ENCODE results near the gene FNTB. TPM values are rescaled to one million over a fixed set of nuclear protein-coding genes. Genes with fewer than 3 reads are reported as not detected.

Gene FNTB
- total RNA-seq, 1 donor from 2014 or later = 9.7 TPM

DNA sequence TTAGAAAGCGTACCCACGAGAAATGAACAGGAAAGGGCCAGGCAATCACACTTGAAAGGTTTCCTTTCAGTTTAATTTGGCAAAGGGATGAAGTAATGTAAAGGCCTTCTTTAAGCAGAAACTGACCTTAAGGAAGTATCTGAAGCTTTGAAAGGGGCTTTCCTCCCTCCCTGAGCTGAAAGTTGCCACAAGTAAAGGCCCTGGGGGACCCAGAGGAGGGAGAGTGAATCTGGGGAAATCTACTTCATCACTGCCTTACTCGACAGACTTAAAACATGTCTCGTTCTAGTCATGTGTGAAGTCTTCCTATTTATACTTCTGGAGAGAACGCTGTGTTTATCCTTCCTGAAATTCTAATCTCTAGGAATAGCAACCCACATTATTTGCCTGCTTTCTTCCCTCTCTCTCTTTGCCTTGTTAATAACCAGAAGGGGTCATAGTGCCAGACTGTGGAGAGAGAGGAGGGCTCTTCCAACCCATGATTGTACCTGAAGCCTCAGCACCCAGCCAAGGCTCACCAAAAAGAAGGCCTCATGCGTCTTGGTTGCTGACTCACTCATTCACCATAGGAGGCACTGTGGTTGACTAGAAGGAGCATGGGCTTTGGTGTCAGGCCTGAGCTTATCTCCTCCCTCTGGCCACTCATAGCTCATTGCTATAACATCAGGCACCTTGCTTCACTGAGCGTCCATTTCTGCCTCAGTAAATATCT, 33.9 kb upstream of the FNTB start:
- intact Hi-C loops (cut with micrococcal nuclease) = no loop called here

DNA sequence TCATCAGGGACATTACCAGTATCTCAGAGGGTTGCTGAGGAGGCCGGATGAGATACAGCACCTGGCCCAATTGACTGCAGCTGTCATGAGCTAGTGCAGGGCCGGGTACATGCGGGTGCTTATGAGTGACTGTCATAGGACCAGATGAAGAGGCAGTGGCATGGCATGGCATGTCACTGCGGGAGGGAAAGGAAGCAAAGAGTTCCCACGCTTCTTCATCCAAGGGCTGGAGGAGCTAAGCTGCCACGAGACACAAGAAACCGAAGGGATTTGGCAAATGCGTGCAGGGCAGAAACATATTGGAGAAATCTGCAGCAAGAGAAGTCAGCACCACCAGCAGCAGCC, 33.4 kb upstream of the FNTB start:
- intact Hi-C loops (cut with micrococcal nuclease) = no loop called here

DNA sequence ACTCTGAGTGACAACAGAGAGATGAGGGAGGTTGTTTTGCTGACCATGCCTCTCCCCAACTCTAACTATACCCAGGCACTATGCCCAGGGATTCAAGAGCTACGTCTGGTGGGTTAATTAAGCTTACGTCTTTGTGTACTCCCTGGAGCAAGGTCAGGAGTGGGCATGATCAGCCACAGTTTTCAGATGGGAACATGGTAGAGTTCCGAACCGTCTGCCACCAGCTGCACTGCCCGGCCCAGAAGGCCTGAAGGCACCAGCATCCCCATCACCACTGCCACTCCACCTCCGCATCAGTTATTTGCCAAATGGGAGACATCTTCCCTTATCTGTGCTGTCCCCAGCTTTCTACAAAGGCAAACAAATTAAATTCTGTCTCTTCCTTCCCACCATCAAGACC, 33.0 kb upstream of the FNTB start:
- intact Hi-C loops (cut with micrococcal nuclease) = no loop called here

DNA sequence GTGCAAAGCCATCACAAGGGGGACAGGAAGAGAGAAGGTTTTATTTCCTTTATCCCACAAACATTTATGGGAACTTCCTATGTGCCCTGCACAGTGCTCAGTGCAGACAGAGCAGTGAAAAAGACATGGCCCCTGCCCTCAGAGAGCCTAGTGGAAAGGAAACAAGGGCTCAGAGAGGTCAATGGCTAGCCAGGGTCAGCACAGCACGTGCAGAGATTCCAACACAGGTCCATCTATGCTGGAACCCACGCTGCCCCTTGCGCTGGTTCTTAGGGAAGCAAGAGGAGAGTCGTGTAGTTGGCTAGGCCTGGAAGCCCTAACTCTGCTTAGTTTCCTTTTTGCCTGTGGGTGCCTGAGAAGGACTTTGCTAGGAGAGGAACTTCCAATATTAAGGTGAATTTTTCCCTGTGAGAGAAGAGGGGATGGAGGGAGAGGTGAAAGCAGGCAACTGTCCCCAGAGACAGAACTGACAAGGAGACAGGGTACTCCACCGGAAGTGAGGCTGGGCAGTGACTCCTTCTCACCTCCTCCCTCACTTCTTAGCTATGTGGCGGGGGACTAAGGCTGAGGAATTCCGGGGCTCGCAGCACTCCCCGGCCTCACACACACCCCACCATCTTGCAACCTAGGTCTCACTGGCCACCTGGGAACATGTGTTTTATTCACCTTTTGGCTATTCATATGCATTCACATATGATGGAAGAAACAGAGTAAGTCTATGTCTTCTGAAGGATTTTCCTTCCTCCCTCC, 32.0 kb upstream of the FNTB start:
- intact Hi-C loops (cut with micrococcal nuclease) = no loop called here

DNA sequence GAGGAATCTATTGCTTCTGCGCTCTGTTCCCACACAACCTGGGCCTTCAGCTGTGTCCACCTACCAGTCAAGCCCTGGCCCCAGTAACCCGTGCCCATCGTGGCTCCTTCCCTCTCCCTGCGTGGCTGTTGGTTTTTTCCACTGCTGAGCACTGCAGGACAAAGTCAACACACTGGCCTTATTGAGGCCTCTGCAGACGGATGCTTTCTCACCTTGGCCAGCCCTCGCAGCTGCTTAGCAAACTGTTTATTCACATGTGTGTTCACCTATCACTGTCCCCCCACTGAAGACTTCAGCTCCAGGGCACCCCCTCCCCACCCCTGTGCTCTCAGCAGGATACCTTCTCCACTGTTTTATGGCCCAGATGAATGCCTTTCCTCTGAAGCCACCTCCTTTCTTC, 31.4 kb upstream of the FNTB start:
- intact Hi-C loops (cut with micrococcal nuclease) = no loop called here

DNA sequence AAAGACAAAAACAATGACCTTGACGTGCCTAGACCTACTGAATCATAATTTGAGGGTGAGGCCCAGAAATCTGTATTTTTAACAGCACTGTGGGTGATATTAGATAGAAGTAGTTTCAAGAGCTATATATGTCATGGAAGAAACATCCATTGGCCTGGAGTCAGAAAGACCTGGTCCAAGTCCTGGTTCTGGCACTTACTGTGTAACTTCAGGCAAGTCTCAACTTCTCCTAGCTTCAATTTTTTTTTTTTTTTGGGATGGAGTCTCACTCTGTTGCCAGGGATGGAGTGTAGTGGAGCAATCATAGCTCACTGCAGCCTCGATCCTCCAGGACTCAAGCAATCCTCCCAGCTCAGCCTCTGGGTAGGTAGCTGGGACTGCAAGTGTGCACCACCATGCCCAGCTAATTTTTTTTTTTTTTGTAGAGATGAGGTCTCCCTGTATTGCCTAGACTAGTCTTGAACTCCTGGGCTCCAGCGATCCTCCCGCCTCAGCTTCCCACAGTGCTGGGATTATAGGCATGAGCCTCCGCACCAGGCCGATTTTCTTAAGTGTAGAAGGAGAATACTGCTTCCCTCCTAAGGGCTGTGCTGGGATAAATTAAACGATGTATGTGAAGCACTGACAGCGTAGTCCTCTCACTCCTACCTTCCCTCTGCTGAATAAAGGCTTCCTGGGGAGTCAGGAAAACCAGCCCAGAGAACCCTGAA, 29.8 kb upstream of the FNTB start:
- intact Hi-C loops (cut with micrococcal nuclease) = no loop called here

DNA sequence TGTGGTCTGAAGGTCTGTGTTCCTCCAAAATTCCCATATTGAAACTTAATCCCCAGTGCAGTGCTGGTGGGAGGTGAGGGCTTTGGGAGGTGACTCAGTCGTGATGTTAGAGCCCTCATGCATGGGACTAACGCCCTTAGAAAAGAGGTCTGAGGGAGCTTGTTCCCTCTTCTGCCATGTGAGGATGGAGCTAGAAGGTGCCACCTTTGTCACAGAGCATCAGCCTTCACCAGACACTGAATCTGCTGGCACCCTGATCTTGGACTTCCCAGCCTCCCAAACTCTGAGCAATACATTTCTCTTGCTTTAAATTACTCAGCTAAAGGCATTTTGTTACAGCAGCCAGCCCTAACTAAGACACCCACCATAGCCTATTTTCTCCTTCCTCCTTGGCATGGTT, 28.5 kb upstream of the FNTB start:
- intact Hi-C loops (cut with micrococcal nuclease) = no loop called here

DNA sequence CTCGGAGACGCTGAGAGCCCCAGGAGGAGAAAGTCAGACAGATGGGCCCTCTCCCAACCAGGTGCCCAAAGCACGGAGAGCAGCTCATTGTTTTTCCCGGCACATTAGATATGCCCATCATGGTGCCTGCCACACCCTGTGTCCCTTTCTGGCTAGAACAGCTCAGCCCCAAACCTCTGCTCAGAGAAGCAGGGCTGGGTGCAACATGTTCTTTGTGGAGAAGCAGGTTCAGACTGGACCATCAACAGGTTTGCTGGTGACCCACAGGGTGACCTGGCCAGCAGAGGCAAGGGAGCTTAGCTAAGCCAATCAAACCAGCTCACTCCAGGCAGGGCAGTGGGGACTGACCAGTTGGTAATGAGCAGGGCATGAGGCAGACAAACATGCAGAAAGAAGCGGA, 28.0 kb upstream of the FNTB start:
- intact Hi-C loops (cut with micrococcal nuclease) = no loop called here

DNA sequence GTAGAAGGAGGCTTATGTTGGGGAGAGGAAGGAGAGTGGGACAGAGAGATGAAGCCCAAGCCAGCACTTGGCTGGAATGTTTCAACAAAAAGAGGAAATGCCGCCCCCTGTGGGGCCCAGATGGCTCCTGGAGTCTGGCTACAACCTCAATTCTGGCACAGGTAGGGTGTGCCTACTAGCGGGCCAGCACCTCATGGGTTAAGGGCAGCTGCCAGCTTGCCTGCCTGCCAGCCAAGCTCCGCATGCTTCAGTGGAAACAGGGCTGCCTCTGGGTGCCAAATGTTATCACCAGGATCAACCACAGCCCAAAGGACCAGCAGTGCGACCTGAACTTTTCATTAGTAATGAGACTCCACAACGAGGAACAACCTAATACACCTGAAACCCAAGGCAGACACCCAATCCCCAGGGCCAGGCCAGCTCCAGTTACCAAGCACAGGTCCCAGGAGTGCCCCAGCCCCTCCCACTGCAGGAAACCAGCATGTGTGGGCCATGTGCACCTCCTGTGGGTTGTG, 25.9 kb upstream of the FNTB start:
- intact Hi-C loops (cut with micrococcal nuclease) = no loop called here

DNA sequence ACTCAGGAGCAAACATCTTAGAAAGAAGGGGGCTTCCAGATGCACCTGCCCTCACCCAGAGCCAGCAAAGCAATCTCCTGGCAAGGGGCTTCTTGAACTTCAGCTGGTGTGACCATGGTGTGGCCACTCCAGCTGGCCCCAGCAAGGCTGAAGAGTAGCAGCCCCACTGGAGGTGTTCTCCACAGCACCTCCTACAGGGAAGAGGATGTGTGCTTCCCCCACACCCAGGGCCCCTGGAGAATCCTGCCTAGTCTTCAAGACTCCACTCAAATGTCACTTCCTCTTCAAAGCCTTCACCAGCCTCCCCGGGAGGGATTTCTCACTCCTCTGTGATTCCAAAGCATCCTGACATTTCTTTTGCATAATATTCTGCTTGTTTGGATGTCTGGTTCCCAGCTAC, 23.1 kb upstream of the FNTB start:
- intact Hi-C loops (cut with micrococcal nuclease) = no loop called here

DNA sequence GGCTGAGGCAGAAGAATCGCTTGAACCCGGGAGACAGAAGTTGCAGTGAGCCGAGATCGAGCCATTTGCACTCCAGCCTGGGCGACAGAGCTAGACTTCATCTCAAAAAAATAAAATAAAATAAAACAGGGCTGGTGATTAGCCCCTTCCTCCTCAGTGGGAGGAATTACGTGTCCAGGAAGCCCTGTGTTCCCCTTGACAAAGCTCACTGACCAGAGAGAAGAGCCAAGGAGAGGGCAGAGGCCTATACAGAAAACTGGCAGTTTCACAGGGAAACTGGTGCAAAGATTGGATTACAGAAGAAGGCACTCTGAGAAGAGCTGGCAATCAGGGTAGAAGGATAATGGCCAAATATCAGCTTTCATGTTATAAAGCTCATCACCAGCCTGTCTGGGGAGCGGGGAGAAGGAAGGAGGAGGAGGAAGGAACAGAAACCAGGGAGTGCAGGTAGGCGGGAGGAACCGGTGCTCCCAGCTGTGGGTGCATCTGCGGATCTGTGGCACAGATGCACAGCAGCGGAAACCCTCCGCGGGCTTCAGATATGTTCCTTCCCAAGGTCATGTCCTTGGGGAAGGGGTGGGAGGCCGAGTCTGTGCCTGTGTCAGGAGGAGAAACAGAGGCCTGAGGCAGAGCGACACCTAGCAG, 21.2 kb upstream of the FNTB start:
- intact Hi-C loops (cut with micrococcal nuclease) = no loop called here

DNA sequence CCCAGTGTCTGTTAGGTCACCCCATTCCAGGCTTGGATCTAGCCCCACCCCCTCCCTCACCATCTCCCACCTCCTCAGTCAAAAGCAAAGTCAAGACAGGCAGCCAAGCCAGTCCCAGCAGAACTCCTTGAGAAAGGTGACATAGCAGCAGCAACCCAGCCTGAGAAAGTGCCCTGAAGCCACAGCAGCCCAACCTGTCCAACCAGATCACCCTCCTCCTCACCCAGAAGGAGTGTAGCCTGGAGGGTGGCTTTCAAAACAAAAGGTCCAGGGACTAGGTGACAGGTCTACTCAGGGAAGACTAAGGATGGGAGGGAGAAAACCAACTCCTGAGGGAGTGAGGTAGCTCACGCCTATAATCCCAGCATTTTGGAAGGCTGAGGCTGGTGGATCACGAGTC, 19.7 kb upstream of the FNTB start:
- intact Hi-C loops (cut with micrococcal nuclease) = no loop called here

DNA sequence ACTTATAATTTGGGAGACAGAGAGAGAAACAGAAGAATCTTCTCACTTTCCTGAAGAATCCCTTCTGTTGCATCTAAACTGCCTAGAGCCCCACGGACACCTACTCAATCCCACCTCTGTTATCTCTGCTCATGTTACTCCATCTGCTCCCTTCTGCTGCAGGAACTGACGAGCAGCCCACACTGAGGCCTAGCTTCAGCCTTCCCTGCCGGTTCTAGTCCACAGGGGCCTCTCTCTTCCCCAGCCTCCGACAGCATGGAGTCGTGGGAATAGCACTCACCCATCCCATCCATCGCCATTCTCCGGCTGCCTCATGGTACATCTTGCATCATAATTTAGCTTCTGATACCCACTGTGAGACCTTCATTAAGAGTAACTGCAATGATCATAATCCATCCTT, 18.5 kb upstream of the FNTB start:
- intact Hi-C loops (cut with micrococcal nuclease) = no loop called here

DNA sequence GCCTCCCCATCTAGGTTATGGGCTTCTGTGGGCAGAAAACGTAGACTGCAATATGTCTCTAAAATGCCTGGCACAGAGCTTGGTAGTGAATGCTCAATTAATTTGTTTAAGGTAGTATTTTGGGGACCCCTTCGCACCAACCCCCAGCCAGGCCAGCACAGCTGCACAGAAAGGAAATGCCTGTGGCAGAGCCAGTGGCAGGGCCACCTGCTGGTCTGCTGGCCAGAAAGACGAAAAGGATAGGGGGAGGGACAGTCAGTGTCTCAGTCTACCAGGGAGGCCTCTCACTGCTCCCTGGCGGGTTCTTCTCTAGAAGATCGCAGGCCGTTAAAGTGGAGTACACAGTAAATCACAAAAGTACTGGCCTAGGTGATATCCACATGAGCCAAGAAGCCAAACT, 18.0 kb upstream of the FNTB start:
- intact Hi-C loops (cut with micrococcal nuclease) = no loop called here

DNA sequence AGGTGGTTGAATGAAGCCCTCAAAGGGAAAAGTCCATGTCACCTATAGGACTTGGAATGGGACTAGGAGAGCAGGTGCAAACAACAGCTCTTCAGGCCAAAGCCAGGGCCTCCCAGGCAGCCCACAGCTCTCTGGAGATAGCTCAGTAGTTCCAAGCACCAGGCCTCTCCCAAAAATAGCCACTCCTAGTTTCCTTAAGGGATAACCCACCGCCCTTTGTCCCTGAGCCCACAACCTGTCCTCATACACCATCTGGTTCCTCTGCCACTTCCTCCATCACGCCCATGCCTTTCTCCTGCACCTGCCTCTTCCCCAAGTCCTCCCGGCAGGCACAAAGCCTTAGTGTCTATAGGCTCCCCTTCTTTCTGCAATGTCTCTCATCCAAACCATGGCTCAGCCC, 16.7 kb upstream of the FNTB start:
- intact Hi-C loops (cut with micrococcal nuclease) = no loop called here

DNA sequence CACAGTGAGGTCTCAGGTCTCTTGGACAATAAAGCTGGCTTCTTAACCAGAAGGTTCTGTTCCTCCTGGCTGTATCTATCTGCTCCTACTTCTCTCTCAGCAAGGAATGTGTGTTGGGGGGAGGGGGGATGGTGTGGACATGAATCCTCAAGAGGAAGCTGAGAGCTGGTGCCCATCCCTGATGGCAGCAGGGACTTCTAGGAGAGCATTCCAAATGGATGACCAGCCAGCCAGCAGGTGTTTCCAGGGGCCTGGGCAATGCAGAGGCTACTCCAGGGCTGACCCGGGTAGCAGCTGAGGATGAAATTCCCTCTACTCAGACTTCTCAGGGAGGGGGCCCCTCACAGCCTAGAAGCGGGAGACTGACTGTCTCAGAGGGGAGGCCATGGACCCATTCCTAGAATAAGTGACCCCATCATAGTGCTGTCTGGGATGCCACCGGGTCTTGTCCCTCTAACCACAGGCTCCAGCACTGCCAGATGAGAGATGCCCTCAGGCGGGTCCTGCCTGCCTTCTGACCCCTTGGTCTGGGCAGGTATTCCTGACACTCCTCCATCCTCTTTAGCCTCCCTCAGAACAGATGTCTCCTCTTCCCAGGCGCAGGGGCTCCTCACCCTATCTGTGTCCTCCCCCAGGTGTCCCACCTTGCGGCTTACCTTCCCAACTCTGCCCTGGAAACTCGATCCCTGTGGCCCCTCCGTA, 15.8 kb upstream of the FNTB start:
- intact Hi-C loops (cut with micrococcal nuclease) = no loop called here

DNA sequence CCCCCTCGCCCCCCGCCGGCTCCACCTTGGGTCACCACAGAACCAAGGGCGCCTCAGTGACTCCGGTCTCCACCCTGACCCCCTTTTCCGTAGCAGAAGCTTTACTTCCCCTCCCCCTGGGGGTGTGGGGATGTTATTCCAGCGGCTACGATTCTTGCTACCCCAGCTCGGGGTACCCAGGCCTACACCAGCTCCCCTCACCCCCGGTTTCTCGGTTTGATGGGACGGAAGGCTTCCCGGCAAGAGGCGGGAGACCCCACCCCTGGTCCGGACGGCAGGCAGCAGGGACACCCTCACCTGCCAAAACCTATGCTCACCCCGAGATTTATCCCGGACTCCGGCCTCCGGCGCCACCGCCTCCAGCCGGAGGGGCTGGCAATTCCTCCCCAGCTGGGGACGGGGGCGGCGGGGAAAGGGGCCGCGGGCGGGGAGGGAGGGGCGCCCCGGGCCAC, 15.2 kb upstream of the FNTB start:
- intact Hi-C loops (cut with micrococcal nuclease) = no loop called here

DNA sequence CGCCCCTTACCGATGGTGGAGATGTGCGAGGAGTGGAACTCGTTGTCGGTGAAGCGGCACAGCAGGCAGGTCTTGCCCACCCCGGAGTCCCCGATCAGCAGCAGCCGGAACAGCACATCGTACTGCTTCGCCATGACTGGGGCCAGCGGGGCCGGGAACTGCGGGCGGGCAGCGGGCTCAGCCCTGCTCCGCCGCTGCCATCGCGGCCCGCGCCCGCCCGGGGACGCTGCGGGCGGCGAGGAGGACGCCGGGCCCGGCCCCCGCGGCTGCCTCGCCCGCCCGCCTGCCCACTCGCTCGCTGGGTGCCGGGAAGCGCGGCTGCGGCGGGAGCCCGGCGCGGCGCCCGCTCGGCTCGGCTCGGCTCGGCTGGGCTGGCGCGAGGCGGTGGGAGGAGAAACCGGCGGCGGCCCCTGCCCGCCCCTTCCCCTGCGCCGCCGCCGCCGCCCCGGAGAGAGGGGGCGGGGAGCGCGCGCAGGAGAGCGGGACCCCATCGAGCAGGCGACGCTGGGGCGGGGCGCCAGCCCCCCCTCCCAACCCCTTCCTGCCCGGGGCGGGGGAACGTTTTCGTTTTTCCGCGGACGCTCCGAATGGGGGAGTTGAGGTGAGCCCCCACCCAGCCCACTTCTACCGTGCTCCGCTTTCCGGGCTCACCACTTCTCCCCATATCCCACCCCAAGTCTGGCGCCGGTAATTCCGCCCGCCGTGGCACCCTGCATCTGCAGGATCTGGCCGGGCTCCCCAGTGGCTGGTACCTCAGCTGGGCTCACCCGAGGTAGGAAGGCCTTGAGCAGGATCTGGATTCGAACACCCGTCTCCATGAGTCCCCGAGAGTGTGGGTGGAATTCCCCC, 14.5 kb upstream of the FNTB start, which contains the start of gene RAB15:
Gene RAB15 (minus strand): TSS at position 394 of the 849 bp plus-strand sequence. CDS start 260 bp downstream, at position 134.
- intact Hi-C loops (cut with micrococcal nuclease) = loop anchor here (1.0 to 2.0 kb wide), 3 partner anchors 11 to 58 kb away; partner anchors contain the start of gene CHURC1

DNA sequence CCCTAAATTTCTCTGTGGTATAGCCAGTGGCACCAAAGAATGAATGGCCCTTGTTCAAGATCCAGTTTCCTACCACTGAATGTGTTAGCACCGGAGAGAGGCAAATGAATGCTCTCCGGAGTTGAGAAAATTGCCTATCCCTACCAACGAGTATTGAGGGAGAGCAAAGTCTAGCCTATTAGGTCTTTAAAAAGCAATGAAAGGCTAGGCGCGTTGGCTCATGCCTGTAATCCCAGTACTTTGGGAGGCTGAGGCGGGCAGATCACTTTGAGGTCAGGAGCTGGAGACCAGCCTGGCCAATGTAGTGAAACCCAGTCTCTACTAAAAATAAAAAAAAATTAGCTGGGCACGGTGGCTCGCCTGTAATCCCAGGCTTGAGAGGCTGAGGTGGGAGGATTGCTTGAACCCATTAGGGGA, 13.7 kb upstream of the FNTB start:
- intact Hi-C loops (cut with micrococcal nuclease) = loop anchor here (2.0 kb wide), 1 partner anchor 44 kb away; no protein-coding TSS in a partner anchor

DNA sequence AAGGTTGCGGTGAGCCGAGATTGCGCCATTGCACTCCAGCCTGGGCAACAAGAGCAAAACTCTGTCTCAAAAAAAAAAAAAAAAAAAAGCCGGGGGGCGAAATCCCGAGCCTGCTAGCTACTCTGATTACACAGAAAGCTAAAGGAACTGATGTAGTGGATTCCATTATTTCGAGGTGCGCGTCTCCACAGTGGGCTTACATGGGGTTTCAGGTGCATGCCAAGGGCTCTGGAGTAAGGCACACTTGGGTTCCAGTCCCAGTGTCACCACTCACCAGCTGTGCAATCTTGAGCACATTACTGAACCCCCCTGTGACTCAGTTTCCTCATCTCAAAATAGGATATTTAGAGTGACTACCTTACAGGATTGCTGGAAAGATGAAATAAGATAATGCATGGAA, 12.9 kb upstream of the FNTB start:
- intact Hi-C loops (cut with micrococcal nuclease) = loop anchor here (2.0 kb wide), 1 partner anchor 45 kb away; no protein-coding TSS in a partner anchor

All from T-helper 1 cell treated with Interleukin-12 subunit alpha and Interleukin-12 subunit beta and Interleukin-4 antibody, amounts not matched to agents 30 ng/mL and 1 ng/mL, for 36 hours (primary cell).